KMS-11 (cell line): ENCODE data around the gene HSF4.

ENCODE experiments used
- H2AFZ ChIP-seq: fragments of 200-600 bp; sonication (generic); 2 replicates; pipeline ENCODE4 v1.6.1; 2016; ENCODE audit warnings: antibody characterized with exemption, mixed run types, low read depth
- H3K27ac ChIP-seq: fragments of 200-600 bp; sonication (generic); 2 replicates; pipeline ENCODE4 v1.6.1; 2016; ENCODE audit warnings: mild to moderate bottlenecking, mixed run types
- H3K27me3 ChIP-seq: fragments of 200-600 bp; sonication (generic); 2 replicates; pipeline ENCODE4 v1.6.1; 2017; ENCODE audit warnings: mild to moderate bottlenecking, low read depth, mixed run types, moderate library complexity; ENCODE audit not compliant: insufficient read depth
- H3K36me3 ChIP-seq: fragments of 200-600 bp; sonication (generic); 2 replicates; pipeline ENCODE4 v1.6.1; 2017; ENCODE audit warnings: mild to moderate bottlenecking, mixed run types; ENCODE audit not compliant: insufficient read depth
- H3K4me1 ChIP-seq: fragments of 200-600 bp; sonication (generic); 2 replicates; pipeline ENCODE4 v1.6.1; 2016; ENCODE audit warnings: mild to moderate bottlenecking, low read depth, mixed run types; ENCODE audit not compliant: poor library complexity, severe bottlenecking
- H3K4me2 ChIP-seq: fragments of 200-600 bp; sonication (generic); 2 replicates; pipeline ENCODE4 v1.7.0; 2016; ENCODE audit warnings: mild to moderate bottlenecking, mixed run types
- H3K4me3 ChIP-seq: fragments of 200-600 bp; sonication (generic); IDR thresholded peaks from 2 replicates; pipeline ENCODE4 v1.6.1; 2017; ENCODE audit warnings: low read depth, low read length, mixed read lengths; ENCODE audit not compliant: insufficient read depth
- H3K79me2 ChIP-seq: fragments of 200-600 bp; sonication (generic); 2 replicates; pipeline ENCODE4 v1.6.1; 2016; ENCODE audit warnings: low read depth, mixed run types; ENCODE audit not compliant: insufficient read depth
- H3K9ac ChIP-seq: fragments of 200-600 bp; sonication (generic); 2 replicates; pipeline ENCODE4 v1.6.1; 2016; ENCODE audit warnings: mild to moderate bottlenecking, mixed run types
- H4K20me1 ChIP-seq: fragments of 200-600 bp; sonication (generic); 2 replicates; pipeline ENCODE4 v1.6.1; 2016; ENCODE audit warnings: mild to moderate bottlenecking, mixed run types; ENCODE audit not compliant: insufficient read depth
- TF ChIP-seq, protein P1 (sequence below): fragments of 200-600 bp; sonication (generic); conservative IDR thresholded peaks from 2 replicates; pipeline ENCODE4 v1.6.1; 2017; ENCODE audit warnings: low read depth, mild to moderate bottlenecking, antibody characterized with exemption, low read length, moderate library complexity, mixed read lengths

Gene HSF4

DNA sequence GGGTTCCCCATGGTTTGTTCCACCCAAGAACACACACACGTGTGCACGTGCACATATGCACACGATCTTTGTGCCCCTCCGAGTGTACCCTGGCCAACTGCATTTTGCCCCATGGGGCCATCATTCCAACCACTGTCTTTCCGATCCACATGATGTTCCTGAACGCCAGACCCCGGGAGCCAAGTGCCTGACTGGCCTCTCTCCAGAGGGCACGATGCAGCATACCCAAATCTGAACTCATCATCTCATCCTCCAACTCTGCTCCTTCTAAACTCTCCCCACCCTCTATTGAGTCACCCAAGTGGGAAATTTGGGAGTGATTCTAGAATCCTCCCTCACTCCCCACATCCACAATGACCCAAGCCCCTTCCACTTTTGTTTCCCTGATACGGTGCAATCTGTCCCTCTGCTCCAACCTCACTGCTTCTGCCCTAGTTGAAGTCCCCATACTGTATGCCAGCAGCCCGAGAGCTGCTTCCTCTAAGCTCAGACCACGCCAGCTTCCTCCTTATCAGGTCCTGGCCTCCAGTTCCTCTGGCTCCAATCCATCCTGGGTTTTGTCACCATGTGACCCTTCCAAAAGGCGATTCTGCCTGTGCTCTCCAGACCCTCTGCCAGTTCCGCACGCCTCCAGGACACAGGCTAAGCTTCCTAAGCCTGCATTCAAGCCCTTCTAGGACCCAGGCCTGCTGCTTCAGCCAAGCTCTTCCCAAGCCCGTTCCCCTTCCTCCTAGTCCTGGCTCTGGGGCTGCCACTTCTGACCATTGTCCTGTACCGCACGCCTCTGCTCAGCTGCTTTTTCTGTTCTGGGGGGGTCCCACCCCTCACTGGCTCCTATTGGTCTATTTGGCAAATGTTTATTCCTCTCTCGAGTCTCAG lies 52.3 kb downstream of the HSF4 start:
- no peaks in the 10 kb centered on the region for H3K79me2 ChIP-seq
- TF ChIP-seq, protein P1, sequence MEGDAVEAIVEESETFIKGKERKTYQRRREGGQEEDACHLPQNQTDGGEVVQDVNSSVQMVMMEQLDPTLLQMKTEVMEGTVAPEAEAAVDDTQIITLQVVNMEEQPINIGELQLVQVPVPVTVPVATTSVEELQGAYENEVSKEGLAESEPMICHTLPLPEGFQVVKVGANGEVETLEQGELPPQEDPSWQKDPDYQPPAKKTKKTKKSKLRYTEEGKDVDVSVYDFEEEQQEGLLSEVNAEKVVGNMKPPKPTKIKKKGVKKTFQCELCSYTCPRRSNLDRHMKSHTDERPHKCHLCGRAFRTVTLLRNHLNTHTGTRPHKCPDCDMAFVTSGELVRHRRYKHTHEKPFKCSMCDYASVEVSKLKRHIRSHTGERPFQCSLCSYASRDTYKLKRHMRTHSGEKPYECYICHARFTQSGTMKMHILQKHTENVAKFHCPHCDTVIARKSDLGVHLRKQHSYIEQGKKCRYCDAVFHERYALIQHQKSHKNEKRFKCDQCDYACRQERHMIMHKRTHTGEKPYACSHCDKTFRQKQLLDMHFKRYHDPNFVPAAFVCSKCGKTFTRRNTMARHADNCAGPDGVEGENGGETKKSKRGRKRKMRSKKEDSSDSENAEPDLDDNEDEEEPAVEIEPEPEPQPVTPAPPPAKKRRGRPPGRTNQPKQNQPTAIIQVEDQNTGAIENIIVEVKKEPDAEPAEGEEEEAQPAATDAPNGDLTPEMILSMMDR: no peak
- H3K4me3 ChIP-seq: no peak overlapping the region
- H3K27me3 ChIP-seq: no peaks in the 10 kb centered on the region
- H4K20me1 ChIP-seq: no peaks in the 10 kb centered on the region
- no peak overlapping the region for H3K9ac ChIP-seq
- H3K27ac ChIP-seq: no peak overlapping the region
- no peak overlapping the region for H3K4me2 ChIP-seq
- no peaks in the 10 kb centered on the region for H3K36me3 ChIP-seq
- no peaks in the 10 kb centered on the region for H3K4me1 ChIP-seq
- no peak overlapping the region for H2AFZ ChIP-seq
